Hepatocyte (in vitro differentiated cells): ENCODE results near the gene STK11. TPM values are rescaled to one million over a fixed set of nuclear protein-coding genes. Genes with fewer than 3 reads are reported as not detected.

ENCODE experiments used
- DNase-seq: peaks from one replicate; pipeline ENCODE4 v3.0.0-alpha.2; 2016; ENCODE audit warnings: low spot score
- H2AFZ ChIP-seq: fragments of 200-600 bp; sonication (generic); 2 replicates; pipeline ENCODE4 v1.6.0; 2016; ENCODE audit warnings: antibody characterized with exemption, mild to moderate bottlenecking
- H3K27ac ChIP-seq: fragments of 200-600 bp; sonication (generic); 2 replicates; pipeline ENCODE4 v1.5.1; 2016; ENCODE audit warnings: mild to moderate bottlenecking
- H3K27me3 ChIP-seq: fragments of 200-600 bp; sonication (generic); 2 replicates; pipeline ENCODE4 v1.6.1; 2016
- H3K36me3 ChIP-seq: fragments of 200-600 bp; sonication (generic); replicated peaks from 2 replicates; pipeline ENCODE4 v1.5.1; 2016; ENCODE audit warnings: low read depth; ENCODE audit not compliant: insufficient read depth
- H3K4me1 ChIP-seq: fragments of 200-600 bp; sonication (generic); 2 replicates; pipeline ENCODE4 v1.5.1; 2016; ENCODE audit warnings: mild to moderate bottlenecking, moderate library complexity; ENCODE audit not compliant: insufficient read depth
- H3K4me2 ChIP-seq: fragments of 200-600 bp; sonication (generic); 2 replicates; pipeline ENCODE4 v1.6.0; 2016
- H3K4me3 ChIP-seq: fragments of 200-600 bp; sonication (generic); 2 replicates; pipeline ENCODE4 v1.5.1; 2016; ENCODE audit warnings: mild to moderate bottlenecking
- H3K79me2 ChIP-seq: fragments of 200-600 bp; sonication (generic); 2 replicates; pipeline ENCODE4 v1.6.0; 2017; ENCODE audit warnings: mild to moderate bottlenecking
- H3K9me2 ChIP-seq: fragments of 200-600 bp; sonication (generic); replicated peaks from 2 replicates; pipeline ENCODE4 v1.6.0; 2017; ENCODE audit warnings: mild to moderate bottlenecking; ENCODE audit not compliant: insufficient read depth
- H3K9me3 ChIP-seq: fragments of 200-600 bp; sonication (generic); 2 replicates; pipeline ENCODE4 v1.5.1; 2016; ENCODE audit warnings: low read depth, mild to moderate bottlenecking
- H4K20me1 ChIP-seq: fragments of 200-600 bp; sonication (generic); 2 replicates; pipeline ENCODE4 v1.6.0; 2016; ENCODE audit warnings: mild to moderate bottlenecking; ENCODE audit not compliant: insufficient read depth, poor library complexity, severe bottlenecking
- CTCF ChIP-seq: fragments of 200-600 bp; sonication (generic); IDR thresholded peaks from 2 replicates; pipeline ENCODE4 v1.5.1; 2016; ENCODE audit warnings: antibody characterized with exemption, mild to moderate bottlenecking; ENCODE audit not compliant: poor library complexity
- EZH2 ChIP-seq: fragments of 200-600 bp; sonication (generic); IDR thresholded peaks from 2 replicates; pipeline ENCODE4 v1.6.1; 2016; ENCODE audit warnings: antibody characterized with exemption, mild to moderate bottlenecking, borderline replicate concordance
- EZH2phosphoT487 ChIP-seq: fragments of 200-600 bp; sonication (generic); IDR thresholded peaks from one replicate; pipeline ENCODE4 v1.6.1; 2018; ENCODE audit warnings: antibody characterized with exemption, mild to moderate bottlenecking, low read depth, moderate library complexity; ENCODE audit not compliant: unreplicated experiment, severe bottlenecking
- WGBS: methylation state at CpG from one replicate; pipeline ENCODE4 v1.1.6; 2016; ENCODE audit warnings: low lambda C conversion rate; ENCODE audit errors: missing lambda C conversion rate; 5-methylcytosine and 5-hydroxymethylcytosine counted together
- polyA plus RNA-seq: library from polyadenylated mRNA; unstranded; fragments of >200 nt; fragmentation: Nextera tagmentation; extraction: Ambion mirVana; gene quantifications from 2 replicates; pipeline ENCODE4 v1.2.1, GENCODE V29; 2016
- total RNA-seq: library from RNA; depleted of rRNA; stranded (reverse); fragments of >200 nt; gene quantifications from 2 replicates; pipeline ENCODE4 v1.2.3, GENCODE V29; 2014

The STK11 gene
- total and polyA plus RNA-seq, 2 experiments from 2014 or later: 48.9 to 76.6 TPM

GRCh38 chr19:1236576-1236975 lies 31.0 kb downstream of the STK11 start:
- H3K4me3 ChIP-seq: peak overlapping the region; percentile 97
- peaks cover 32% of the 10 kb centered on the region for H3K4me1 ChIP-seq
- H3K4me2 ChIP-seq: peak overlapping the region; percentile 100
- no peak overlapping the region for H3K27ac ChIP-seq
- peak overlapping the region; percentile 26 for H2AFZ ChIP-seq
- H3K9me3 ChIP-seq: no peaks in the 10 kb centered on the region
- no peak for TF ChIP-seq CTCF
- no peak for TF ChIP-seq EZH2phosphoT487
- no peak for TF ChIP-seq EZH2
- no peaks in the 10 kb centered on the region for H3K27me3 ChIP-seq
- H4K20me1 ChIP-seq: no peaks in the 10 kb centered on the region
- no peaks in the 10 kb centered on the region for H3K36me3 ChIP-seq
- 33% methylated on average over 14 of the region's 42 CpGs for WGBS
- H3K79me2 ChIP-seq: peaks cover 4% of the 10 kb centered on the region
- no peak for DNase-seq
- no peaks in the 10 kb centered on the region for H3K9me2 ChIP-seq

GRCh38 chr19:1237027-1237659 lies 31.6 kb downstream of the STK11 start:
- peak; percentile 59 for DNase-seq
- H3K4me3 ChIP-seq: peak overlapping the region; percentile 97
- peaks cover 8% of the 10 kb centered on the region for H3K79me2 ChIP-seq
- no peaks in the 10 kb centered on the region for H3K9me2 ChIP-seq
- no peaks in the 10 kb centered on the region for H4K20me1 ChIP-seq
- peak overlapping the region; percentile 26 for H2AFZ ChIP-seq
- no peaks in the 10 kb centered on the region for H3K36me3 ChIP-seq
- H3K4me1 ChIP-seq: peaks cover 27% of the 10 kb centered on the region
- peak overlapping the region; percentile 100 for H3K4me2 ChIP-seq
- H3K9me3 ChIP-seq: no peaks in the 10 kb centered on the region
- no peak for TF ChIP-seq EZH2phosphoT487
- no peak for TF ChIP-seq EZH2
- TF ChIP-seq CTCF: no peak
- H3K27me3 ChIP-seq: no peaks in the 10 kb centered on the region
- no peak overlapping the region for H3K27ac ChIP-seq
- WGBS: 2% methylated on average over 33 of the region's 60 CpGs

- TF ChIP-seq CTCF: no peak
- TF ChIP-seq EZH2: no peak
- TF ChIP-seq EZH2phosphoT487: no peak
- H3K79me2 ChIP-seq: peaks cover 14% of the 10 kb centered on the region
- WGBS: 3% methylated on average over 11 of the region's 87 CpGs
- no peaks in the 10 kb centered on the region for H3K9me3 ChIP-seq
- H3K9me2 ChIP-seq: no peaks in the 10 kb centered on the region
- H3K27ac ChIP-seq: peak within 1 kb of the TSS; percentile 46
- peak within 1 kb of the TSS; percentile 26 for H2AFZ ChIP-seq
- DNase-seq: peak; percentile 84
- H3K27me3 ChIP-seq: no peaks in the 10 kb centered on the region
- no peaks in the 10 kb centered on the region for H3K36me3 ChIP-seq
- no peaks in the 10 kb centered on the region for H4K20me1 ChIP-seq
- peaks cover 25% of the 10 kb centered on the region for H3K4me1 ChIP-seq
- H3K4me3 ChIP-seq: peak within 1 kb of the TSS; percentile 97
- peak within 1 kb of the TSS; percentile 100 for H3K4me2 ChIP-seq
These were observed 32.3 kb downstream of the STK11 start, which contains the start of gene CBARP for GRCh38 chr19:1237754-1238368. Gene CBARP (minus strand): TSS chr19:1238005. CDS start chr19:1236100, 1,905 bp downstream.
